ENCODE results near the gene CRIM1.

Gene CRIM1

GRCh38 chr2:36490749-36491148 is 135.2 kb downstream of the CRIM1 start:
- Histone ChIP-seq H3F3A (ENCODE audit: insufficient read depth, low read length) (no peaks in the 10 kb centered on the region), H4K20me1 (ENCODE audit: insufficient read depth, low read length) (no peaks in the 10 kb centered on the region), H3K36me3 (replicated peaks; ENCODE audit: insufficient read depth, low read length) (no peaks in the 10 kb centered on the region), H3K4me2 (ENCODE audit: low read depth, low read length) (no peak overlapping the region), H3K27ac (ENCODE audit: low read length) (no peak overlapping the region), H3K27me3 (replicated peaks; ENCODE audit: insufficient read depth, low read length) (no peaks in the 10 kb centered on the region), H3K9me3 (replicated peaks; ENCODE audit: insufficient read depth, low read length) (no peaks in the 10 kb centered on the region), H3K9ac (ENCODE audit: low read length) (no peak overlapping the region), H3K4me1 (ENCODE audit: low read length) (no peaks in the 10 kb centered on the region), H3K9me2 (replicated peaks; ENCODE audit: insufficient read depth, low read length) (no peaks in the 10 kb centered on the region), H3K79me2 (ENCODE audit: low read length) (no peaks in the 10 kb centered on the region), H3K4me3 (ENCODE audit: low read length) (no peak overlapping the region), H2AFZ (ENCODE audit: low read length) (no peak overlapping the region)
- DNase-seq = no peak
- no peak for TF ChIP-seq CTCF (IDR thresholded peaks at IDR 0.05; ENCODE audit: low read length)
- no peak for TF ChIP-seq EZH2 (optimal IDR thresholded peaks at IDR 0.05; ENCODE audit: low read depth, low read length)
- no peak for TF ChIP-seq EZH2phosphoT487 (IDR thresholded peaks at IDR 0.05; ENCODE audit: low read length)

- Histone ChIP-seq H4K20me1 (ENCODE audit: insufficient read depth, low read length) (no peaks in the 10 kb centered on the region), H2AFZ (ENCODE audit: low read length) (no peak overlapping the region), H3F3A (ENCODE audit: insufficient read depth, low read length) (no peaks in the 10 kb centered on the region), H3K4me2 (ENCODE audit: low read depth, low read length) (no peak overlapping the region), H3K4me3 (ENCODE audit: low read length) (no peak overlapping the region), H3K36me3 (replicated peaks; ENCODE audit: insufficient read depth, low read length) (no peaks in the 10 kb centered on the region), H3K4me1 (ENCODE audit: low read length) (no peaks in the 10 kb centered on the region), H3K27me3 (replicated peaks; ENCODE audit: insufficient read depth, low read length) (no peaks in the 10 kb centered on the region), H3K27ac (ENCODE audit: low read length) (no peak overlapping the region), H3K9me3 (replicated peaks; ENCODE audit: insufficient read depth, low read length) (no peaks in the 10 kb centered on the region), H3K79me2 (ENCODE audit: low read length) (no peaks in the 10 kb centered on the region), H3K9me2 (replicated peaks; ENCODE audit: insufficient read depth, low read length) (no peaks in the 10 kb centered on the region), H3K9ac (ENCODE audit: low read length) (no peak overlapping the region)
- DNase-seq = no peak
- no peak for TF ChIP-seq EZH2phosphoT487 (IDR thresholded peaks at IDR 0.05; ENCODE audit: low read length)
These were observed 136.8 kb downstream of the CRIM1 start for GRCh38 chr2:36492216-36492945.

GRCh38 chr2:36493306-36493705 is 137.7 kb downstream of the CRIM1 start:
- Histone ChIP-seq H3K36me3 (replicated peaks; ENCODE audit: insufficient read depth, low read length) (no peaks in the 10 kb centered on the region), H3K27ac (ENCODE audit: low read length) (no peak overlapping the region), H3F3A (ENCODE audit: insufficient read depth, low read length) (no peaks in the 10 kb centered on the region), H3K9me3 (replicated peaks; ENCODE audit: insufficient read depth, low read length) (no peaks in the 10 kb centered on the region), H3K4me2 (ENCODE audit: low read depth, low read length) (no peak overlapping the region), H3K9ac (ENCODE audit: low read length) (no peak overlapping the region), H3K27me3 (replicated peaks; ENCODE audit: insufficient read depth, low read length) (no peaks in the 10 kb centered on the region), H3K79me2 (ENCODE audit: low read length) (no peaks in the 10 kb centered on the region), H4K20me1 (ENCODE audit: insufficient read depth, low read length) (no peaks in the 10 kb centered on the region), H2AFZ (ENCODE audit: low read length) (no peak overlapping the region), H3K4me3 (ENCODE audit: low read length) (no peak overlapping the region), H3K4me1 (ENCODE audit: low read length) (no peaks in the 10 kb centered on the region), H3K9me2 (replicated peaks; ENCODE audit: insufficient read depth, low read length) (no peaks in the 10 kb centered on the region)
- TF ChIP-seq CTCF (IDR thresholded peaks at IDR 0.05; ENCODE audit: low read length) = no peak
- no peak for TF ChIP-seq EZH2phosphoT487 (IDR thresholded peaks at IDR 0.05; ENCODE audit: low read length)
- TF ChIP-seq EZH2 (optimal IDR thresholded peaks at IDR 0.05; ENCODE audit: low read depth, low read length) = no peak
- no peak for DNase-seq

GRCh38 chr2:36497570-36498163 is 142.1 kb downstream of the CRIM1 start:
- H3K4me3 ChIP-seq (ENCODE audit: low read length) = no peak overlapping the region
- H3K36me3 ChIP-seq (replicated peaks; ENCODE audit: insufficient read depth, low read length) = no peaks in the 10 kb centered on the region
- H2AFZ ChIP-seq (ENCODE audit: low read length) = no peak overlapping the region
- H3K9me2 ChIP-seq (replicated peaks; ENCODE audit: insufficient read depth, low read length) = no peaks in the 10 kb centered on the region
- no peak for DNase-seq
- H3K4me1 ChIP-seq (ENCODE audit: low read length) = no peaks in the 10 kb centered on the region
- H3K27ac ChIP-seq (ENCODE audit: low read length) = no peak overlapping the region
- H3K9ac ChIP-seq (ENCODE audit: low read length) = no peak overlapping the region
- TF ChIP-seq CTCF (IDR thresholded peaks at IDR 0.05; ENCODE audit: low read length) = no peak
- TF ChIP-seq EZH2 (optimal IDR thresholded peaks at IDR 0.05; ENCODE audit: low read depth, low read length) = no peak
- no peak for TF ChIP-seq EZH2phosphoT487 (IDR thresholded peaks at IDR 0.05; ENCODE audit: low read length)
- H3K4me2 ChIP-seq (ENCODE audit: low read depth, low read length) = no peak overlapping the region
- H3F3A ChIP-seq (ENCODE audit: insufficient read depth, low read length) = no peaks in the 10 kb centered on the region
- no peaks in the 10 kb centered on the region for H3K27me3 ChIP-seq (replicated peaks; ENCODE audit: insufficient read depth, low read length)
- no peaks in the 10 kb centered on the region for H3K79me2 ChIP-seq (ENCODE audit: low read length)
- H3K9me3 ChIP-seq (replicated peaks; ENCODE audit: insufficient read depth, low read length) = no peaks in the 10 kb centered on the region
- H4K20me1 ChIP-seq (ENCODE audit: insufficient read depth, low read length) = no peaks in the 10 kb centered on the region
